HG03159 (cell line): ENCODE results near the gene ACP5.
"Not testable (repeated sequence)": the region's sequence is repeated elsewhere in the genome, so short reads cannot be mapped to it uniquely, and the experiment has no call there.

Experiments
- ATAC-seq: cut with Tn5 transposase; IDR thresholded peaks from one replicate; pipeline ENCODE4 v1.9.1; 2021; ENCODE audit warnings: mild to moderate bottlenecking, moderate library complexity; ENCODE audit not compliant: unreplicated experiment

ACP5 gene

DNA sequence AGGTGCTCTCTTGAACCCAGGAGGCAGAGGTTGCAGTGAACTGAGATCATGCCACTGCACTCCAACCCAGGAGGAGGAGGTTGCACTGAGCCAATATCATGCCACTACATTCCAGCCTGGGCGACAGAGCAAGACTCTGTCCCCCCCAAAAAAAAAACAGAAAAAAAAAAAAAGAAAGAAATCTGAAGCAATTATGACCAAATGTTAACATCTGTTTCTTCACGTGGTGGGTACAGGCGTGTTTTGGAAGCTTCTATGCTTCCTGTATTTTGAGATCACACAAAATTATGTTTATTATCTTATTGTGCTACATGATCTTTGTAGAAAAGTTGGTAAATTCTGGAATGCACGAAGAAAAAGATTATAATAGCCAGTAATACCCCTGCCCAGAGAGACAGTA is 2.7 kb upstream of the ACP5 start:
- ATAC-seq = no peak

DNA sequence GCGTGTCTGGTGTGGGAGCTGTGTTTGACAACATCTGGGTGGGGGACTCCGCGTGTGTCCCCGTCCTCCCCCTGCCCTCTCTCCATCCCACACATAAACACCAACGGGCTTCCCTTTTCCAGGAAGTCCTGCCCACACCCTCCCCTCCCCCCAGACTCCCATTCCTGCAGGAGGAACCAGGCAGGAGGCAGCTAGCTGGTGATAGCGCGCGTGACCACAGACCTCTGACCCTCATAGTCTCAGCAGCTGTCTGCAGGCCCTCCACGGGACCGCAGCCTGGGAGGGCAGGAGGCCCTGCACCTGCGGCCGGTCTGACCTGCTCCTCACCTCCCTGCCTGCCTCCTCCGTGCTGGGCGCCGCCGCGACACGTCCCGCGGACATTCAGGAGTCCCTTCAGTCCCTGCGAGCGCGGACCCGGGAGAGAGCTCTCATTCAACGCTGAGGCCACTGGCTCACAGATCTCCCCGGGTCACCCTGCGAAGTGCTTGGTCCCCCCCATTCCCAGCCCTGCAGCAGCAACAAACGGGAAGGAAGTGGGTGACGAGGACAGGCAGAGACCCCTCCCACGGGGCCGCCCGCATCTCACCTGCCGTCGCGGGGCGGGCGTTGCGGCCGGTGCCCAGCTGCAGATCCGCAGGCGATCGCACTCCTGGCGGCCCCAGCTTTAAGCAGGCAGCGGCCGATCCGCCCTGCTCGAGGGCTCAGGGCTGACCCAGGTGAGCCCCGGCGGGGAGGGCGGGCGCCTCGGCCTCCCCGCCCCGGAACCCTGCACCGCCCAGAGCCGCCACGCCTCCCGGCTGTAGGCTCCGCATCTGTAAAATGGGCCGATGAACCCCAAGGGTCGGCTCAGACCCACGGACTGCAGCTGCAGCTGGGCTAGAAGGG is 1.1 kb upstream of the ACP5 start:
- ATAC-seq = no peak

DNA sequence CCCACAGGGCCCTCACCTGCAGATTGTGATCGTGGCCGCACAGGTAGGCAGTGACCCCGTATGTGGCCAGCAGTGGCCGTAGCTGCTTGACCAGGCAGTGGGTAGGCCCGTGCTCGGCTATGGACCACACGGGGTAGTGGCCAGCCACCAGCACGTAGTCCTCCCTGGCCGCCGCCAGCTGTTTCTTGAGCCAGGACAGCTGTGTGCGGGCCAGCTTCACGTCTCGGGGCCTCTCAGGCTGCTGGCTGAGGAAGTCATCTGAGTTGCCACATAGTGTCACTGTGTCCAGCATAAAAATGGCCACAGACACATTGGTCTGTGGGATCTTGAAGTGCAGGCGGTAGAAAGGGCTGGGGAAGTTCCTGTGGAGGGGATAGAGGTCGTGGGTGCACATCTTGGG is 1.2 kb downstream of the ACP5 start:
- no peak for ATAC-seq

DNA sequence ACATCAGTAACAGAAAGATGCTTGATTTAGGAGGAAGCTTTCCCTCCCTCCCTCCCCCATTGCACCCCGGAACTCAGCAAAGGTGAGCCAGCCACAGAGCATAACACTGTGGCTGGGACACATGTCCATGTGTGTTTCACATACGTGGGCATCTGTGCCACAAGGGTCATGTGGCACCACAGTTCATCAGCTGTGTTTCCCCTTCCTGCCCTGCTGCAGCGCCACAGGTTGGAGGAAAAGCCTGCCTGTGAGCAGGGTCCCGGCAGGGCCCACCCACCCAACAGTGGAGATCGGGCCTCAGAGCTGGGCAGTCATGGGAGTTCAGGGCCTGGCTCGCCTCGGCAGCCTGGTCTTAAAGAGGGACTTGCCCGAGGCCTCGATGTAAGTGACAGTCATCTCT is 2.8 kb downstream of the ACP5 start:
- no peak for ATAC-seq

DNA sequence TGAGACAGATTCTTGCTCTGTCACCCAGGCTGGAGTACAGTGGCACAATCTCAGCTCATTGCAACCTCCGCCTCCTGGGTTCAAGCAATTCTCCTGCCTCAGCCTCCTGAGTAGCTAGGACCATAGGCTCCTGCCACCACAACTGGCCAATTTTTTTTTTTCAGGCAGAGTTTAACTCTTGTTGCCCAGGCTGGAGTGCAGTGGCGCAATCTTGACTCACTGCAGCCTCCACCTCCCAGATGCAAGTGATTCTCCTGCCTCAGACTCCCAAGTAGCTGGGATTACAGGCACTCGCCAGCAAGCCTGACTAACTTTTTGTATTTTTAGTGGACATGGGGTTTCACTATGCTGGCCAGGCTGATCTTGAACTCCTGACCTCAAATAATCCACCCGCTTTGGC is 3.7 kb downstream of the ACP5 start:
- ATAC-seq = not testable (repeated sequence)

DNA sequence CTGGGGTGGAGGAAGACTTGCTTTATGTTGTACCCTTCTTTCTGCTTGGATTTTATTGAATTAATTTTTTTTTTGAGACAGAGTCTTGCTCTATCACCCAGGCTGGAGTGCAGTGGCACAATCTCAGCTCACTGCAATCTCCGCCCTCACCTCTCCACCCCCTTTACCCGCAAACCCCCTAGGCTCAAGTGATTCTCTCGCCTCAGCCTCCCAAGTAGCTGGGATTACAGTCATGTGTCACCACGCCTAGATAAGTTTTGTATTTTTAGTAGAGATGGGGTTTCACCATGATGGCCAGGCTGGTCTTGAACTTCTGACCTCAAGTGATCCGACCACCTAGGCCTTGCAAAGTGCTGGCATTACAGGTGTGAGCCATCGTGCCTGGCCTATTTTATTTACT is 4.1 kb downstream of the ACP5 start:
- ATAC-seq = not testable (repeated sequence)

DNA sequence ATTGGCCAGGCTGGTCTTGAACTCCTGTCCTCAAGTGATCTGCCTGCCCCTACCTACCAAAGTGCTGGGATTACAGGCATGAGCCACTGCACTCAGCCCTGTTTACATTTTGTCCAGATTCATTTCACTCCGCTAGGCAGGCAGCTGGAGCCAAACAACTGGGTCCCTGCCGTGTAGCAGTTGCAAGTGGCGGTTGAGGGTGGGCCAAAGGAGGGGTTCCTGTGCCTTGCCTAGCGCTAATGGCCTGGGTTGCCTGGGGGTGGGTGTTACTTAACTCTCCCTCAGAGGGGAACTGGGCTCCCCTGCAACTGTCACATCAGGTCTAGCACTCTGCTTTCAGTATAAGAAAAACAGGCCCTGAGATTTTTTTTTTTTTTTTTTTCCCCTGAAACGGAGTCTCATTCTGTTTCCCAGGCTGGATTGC is 7.4 kb downstream of the ACP5 start:
- ATAC-seq = no peak

DNA sequence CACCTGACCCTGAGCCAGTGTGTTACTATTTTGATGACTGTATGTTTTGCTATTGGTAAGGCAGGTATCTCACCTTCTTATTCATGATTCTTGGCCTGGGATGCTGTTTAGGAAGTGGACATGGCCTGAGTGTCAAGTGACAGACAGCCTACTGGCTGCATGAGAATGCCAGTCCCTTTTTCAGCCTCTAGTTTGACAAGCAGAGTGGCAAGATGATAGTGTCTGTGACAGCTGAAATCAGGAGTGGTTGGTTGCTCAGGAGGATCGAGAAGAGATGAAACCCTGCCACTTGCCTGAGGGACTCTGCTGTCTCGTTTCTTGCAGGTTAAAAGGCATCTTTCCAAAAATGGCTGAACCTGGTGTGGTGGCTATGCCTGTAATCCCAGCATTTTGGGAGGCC is 11.3 kb downstream of the ACP5 start:
- ATAC-seq = no peak

DNA sequence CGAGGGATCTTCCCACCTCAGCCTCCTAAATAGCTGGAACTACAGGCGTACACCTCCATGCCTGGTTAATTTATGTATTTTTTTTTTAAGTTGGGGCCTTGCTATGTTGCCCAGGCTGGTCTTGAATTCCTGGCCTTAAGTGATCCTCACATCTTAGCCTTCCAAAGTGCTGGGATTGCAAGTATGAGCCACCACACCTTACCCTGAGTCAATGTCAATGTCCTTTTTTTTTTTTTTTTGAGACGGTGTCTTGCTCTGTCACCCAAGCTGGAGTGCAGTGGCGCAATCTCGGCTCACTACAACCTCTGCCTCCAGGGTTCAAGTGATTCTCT is 11.8 kb downstream of the ACP5 start:
- ATAC-seq = not testable (repeated sequence)

DNA sequence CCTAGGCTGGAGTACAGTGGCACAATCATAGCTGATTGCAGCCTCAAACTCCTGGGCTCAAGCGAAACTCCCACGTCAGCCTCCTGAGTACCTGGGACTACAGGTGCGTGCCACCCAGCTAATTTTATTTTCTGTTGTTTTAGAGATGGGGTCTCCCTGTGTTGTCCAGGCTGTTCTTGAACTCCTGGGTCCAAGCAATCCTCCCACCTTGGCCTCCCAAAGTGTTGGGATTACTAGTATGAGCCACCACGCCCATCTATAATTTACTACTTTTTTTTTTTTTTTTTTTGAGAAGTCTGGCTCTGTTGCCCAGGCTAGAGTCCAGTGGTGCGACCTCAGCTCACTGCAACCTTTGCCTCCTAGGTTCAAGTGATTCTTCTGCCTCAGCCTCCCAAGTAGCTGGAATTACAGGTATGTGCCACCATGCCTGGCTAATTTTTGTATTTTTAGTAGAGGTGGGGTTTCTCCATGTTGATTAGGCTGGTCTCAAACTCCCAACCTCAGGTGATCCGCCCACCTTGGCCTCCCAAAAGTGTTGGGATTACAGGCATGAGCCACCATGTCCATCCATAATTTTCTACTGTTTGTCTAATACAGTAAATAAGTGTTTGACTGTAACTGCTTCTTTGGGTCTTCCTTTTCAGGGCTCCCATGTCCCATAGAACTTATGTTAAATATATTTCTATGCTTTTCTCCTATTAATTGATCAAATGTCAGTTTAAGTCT is 13.2 kb downstream of the ACP5 start:
- ATAC-seq = not testable (repeated sequence)

DNA sequence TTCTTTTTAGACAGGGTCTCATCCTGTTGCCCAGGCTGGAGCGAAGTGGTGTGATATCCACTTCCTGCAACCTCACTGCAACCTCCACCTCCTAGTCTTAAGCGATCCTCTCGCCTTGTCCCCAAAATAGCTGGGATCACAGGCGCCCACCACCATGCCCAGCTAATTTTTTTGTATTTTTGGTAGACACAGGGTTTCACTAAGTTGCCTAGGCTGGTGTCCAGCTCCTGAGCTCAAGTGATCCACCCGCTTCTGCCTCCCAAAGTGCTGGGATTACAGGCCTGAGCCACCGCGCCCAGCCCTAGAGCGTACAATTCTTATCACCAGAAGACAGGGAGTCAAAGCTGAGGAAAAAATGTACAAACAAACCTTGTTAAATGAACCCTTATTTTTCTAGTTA is 13.9 kb downstream of the ACP5 start:
- ATAC-seq = no peak

DNA sequence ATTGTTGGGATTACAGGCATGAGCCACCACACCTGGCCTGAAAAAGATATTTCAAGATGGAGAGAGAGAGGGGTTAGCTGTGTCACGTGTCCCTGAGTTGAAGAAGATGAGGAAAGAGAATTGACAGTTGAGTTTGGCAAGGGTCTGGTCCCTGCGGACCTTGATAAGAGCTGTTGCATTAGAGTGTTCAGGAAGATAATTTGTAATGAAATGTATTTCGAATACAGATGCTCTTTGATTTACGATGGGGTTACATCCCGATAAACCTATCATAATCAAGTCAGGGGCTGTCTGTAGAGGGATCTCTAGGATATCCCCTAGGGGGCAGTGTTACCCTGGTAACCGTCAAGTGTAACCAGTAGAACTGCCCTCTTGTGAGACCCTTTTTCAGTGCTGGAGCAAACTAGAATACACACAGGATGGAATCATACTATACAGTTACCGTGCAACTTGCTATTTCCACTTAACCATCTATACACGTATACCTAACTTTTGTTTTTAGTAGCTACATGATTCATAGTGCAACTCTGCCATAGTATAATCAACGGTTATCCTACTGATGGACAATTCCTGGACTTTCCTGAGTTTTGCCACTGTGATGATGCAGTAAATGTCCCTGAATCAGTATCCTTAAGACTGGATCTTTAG is 16.9 kb downstream of the ACP5 start:
- ATAC-seq = peak; percentile 45

DNA sequence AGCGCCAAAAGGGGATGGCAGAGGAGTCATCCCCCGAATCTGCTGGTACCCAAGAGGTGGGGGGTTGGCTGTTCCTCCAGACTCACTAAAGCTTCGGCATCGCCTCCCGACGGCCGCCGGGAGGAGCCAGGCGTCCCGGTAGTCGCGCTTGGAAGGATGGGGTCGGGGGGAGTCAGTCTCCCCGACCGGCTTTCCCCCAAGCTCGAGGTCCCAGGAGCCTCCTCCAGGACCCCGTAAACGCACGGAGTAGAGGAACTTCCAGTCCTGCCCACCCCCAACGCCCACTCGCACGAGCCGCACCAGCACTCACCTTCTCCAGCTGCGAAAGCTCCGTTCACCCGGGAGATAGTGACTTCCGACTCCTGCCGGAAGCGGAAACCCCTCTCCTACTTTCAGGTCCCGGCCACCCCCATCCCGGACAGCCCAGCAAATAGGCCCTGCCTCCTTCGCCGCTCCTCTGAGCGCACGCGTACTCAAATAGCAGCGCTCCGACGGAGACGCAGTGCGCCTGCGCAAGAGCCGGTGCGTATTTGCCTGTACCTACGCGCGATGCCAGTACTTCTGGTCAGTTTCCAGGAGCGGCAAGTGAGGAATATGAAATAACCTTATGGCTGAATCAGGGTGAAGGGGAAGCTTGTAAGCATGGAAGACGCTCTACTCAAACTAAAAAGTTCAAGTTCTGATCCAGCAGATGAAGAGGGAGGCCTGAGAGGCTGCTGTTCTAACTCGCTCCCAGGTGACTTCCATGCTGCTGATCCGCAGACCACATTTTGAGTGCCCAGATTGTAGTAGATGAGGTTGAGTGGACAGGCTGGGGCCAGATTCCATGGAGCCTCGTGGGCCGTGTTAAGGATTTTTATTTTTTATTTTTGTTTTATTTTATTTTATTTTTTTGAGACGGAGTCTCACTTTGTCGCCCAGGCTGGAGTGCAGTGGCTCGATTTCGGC is 18.3 kb downstream of the ACP5 start, which contains the start of gene ELOF1:
Gene ELOF1 (minus strand): TSS at position 350 of the 948 bp plus-strand sequence. CDS start 4,883 bp downstream, outside the sequence.
- peak; percentile 72 for ATAC-seq

DNA sequence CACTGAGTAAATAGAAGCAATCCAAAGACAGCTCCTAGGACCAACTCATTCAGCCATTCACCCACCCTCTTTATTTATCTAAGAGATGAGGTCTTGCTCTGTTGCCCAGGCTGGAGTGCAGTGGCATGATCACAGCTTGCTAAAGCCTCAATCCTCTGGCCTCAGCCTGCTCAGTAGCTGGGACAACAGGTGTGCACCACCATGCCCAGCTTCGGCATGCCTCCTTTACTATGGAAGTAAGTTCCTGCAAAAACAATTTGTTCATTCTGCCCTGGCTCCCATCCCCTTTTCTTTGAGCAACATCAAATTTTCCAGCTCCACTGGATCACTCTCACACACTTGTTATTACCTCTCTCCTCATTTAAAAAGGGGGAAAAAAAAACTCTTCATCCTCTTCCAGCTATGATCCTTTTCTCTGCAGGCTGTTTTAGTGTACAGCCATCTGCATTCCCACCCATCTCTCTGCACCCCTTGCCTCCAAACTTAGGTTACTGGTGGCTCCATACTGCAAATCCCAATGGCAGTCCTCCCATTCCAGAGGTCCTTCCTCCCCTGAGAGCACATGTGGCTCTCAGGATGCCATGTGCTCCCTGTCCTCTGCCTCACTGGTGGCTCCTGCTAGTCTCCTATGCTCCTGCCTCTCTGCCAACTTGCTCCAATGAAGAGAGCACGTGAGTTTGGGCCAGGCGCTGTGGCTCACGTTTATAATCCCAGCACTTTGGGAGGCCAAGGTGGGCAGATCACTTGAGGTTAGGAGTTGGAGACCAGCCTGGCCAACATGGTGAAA is 20.6 kb downstream of the ACP5 start:
- ATAC-seq = no peak

DNA sequence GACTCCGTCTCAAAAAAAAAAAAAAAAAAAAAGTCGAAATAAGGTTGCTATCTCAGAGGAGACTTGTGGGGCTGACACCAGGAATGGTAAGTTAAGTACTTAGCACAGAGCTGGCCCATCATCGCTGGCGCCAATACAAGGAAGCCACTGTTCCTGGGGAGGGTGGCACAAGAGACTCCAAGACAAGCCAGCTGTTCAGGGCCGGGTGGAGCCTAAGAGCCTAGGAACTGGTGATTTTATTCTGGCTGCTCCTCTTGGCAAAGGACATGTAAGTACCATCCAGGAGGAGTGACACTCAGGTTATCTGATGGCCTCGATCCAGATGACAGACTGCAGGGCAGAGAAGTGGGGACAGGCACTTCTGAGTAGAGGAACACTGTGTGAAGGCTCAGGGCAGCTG is 22.2 kb downstream of the ACP5 start:
- no peak for ATAC-seq

DNA sequence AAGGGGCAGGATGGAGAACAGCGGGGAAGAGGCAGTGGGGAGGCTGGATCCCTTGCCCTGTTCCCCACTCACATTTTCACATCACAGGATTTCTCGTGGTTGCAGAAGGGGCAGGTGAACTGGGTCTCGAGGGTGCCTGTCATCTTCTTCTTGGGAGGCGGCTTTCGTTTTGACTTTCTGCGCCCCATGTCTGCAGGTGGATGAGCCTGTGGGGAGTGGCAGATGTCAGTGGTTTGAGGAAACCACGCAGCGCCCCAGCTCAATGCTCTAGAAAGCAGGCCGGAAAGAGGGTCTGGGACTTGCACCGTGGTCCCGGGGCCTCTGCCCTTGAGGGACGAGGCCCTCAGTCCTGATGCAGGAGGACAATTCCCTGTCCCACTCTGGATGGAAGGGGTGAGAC is 23.3 kb downstream of the ACP5 start:
- ATAC-seq = no peak

DNA sequence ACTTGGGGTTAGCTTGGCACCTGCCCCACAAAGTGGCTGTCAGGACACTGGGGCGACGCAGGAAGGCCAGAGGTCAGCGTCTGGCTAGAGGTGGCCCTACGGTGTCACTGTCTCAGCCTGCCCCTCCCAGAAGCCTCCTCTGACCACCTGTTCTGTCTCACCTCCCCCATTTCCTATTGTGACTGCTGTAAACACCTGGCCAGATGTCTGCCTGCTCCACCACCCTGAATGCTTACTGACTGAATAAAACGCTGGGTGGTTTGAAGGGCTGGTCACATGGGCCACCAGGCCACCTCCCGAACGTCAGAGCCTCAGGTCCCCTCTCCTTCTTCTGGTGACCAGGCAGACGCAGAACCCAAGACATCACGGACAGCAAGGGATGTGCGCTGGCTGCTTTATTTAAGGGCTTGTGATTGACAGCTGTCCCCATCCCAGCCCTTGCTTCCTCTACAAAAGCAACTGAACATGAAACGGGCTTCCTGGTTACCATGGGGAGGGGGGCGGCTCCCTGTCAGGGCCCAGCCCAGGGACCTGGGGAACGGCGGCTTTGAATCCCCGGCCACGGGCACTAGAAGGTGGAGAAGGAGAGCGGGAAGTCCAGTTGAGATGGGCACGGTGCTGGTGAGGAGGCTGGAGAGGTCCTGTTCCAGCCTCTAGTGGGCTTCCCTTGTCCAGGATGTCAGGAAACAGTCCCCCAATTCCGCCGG is 24.6 kb downstream of the ACP5 start:
- ATAC-seq = no peak

DNA sequence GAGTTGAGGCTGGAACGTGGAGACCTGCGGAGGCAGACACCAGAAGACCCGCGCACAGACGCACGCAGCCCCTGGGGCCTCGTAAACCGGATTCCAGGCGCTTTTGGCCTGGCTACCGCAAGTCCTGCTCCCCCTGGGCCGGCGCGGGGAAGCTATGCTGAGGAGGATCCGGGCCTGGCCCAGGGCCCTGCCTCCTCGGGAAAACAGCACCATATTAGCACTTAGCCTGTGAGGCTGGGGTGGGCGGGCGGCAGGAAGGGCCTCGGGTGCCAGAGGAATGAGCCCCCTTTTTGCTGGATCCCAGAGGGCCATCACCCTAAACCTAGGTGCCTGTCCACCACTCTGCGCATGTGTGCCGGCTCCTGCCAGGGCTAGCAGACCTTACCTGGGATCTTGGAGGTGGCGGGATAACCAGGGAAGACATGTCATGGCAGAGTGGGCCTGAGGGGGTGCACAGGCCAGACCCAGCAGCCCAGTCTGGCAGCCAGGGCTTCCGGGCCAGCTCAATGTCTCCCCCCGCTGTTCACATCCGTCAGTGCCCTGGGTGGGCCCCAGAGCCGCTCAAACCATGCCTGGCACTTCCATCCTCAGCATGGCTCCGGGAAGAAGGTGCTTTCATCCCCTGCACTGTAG is 25.7 kb downstream of the ACP5 start:
- no peak for ATAC-seq

DNA sequence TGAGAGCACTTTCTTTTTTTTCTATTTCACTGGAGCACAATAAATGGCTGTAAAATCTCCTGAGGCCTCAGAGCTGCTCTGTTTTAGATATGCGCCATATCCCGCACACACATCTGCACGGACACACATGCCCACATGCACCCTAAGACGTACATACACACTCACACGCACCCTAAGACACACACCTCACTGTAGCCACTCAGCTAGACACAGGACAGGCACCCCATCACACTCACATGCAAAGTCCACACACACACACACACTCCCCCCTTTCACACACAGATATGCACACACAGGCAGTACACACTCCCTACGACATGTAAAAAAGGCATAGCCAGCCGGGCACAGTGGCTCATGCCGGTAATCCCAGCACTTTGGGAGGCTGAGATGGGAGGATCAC is 27.2 kb downstream of the ACP5 start:
- ATAC-seq = no peak
